Measurements from ENCODE around the gene AFG1L. TPM values are rescaled to one million over a fixed set of nuclear protein-coding genes. Genes with fewer than 3 reads are reported as not detected.
A peak's percentile ranks its signal among the peaks of the same experiment; 100 is the strongest.

The AFG1L gene
- total RNA-seq, 1 experiment from 2014 or later = 5.9 TPM

DNA sequence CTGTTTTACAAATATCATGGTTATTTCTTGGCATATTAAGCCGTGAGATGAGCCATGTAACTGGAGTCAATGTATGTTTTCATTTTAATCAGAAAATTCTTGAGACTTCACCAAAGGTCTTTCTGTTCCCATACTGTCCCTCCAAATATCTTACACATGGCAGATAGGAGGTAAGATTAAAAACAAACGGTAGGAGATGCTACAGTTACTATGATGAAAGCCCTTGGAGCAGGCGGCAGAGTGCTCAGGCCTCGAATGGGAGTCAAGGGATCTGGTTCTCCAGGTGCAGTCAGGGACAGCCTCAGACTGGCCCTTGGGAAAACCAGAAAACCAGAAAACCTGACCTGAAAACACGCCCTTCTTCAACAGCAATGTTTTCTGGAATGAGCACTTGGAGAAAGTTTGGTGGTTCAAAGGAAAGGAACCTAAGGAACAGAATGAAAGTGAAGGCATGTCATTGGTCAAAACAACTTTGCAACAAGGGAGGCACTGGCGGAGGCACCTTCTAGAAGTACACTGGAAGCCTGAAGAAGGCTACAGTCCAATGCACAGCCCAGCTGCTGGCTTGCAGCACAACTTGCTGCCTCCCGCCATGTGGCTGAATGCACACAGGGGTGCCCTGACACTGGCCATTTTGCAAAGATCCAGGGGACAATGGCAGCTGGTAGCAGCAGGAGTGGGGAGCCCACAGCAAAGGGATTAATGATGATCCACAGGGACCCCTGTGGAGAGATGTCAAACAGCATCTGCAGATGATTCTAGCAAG, 248.5 kb downstream of the AFG1L start:
- no peaks in the 10 kb centered on the region for H3K27me3 ChIP-seq (ENCODE audit: control insufficient read depth, insufficient read depth, low read length)
- H3K36me3 ChIP-seq (replicated peaks; ENCODE audit: control insufficient read depth, insufficient read depth, low read length) = no peaks in the 10 kb centered on the region; the same call in 1 of the 2 replicates
- DNase-seq = no peak
- H3K4me3 ChIP-seq (ENCODE audit: insufficient read depth, low read depth, low read length) = no peak overlapping the region

DNA sequence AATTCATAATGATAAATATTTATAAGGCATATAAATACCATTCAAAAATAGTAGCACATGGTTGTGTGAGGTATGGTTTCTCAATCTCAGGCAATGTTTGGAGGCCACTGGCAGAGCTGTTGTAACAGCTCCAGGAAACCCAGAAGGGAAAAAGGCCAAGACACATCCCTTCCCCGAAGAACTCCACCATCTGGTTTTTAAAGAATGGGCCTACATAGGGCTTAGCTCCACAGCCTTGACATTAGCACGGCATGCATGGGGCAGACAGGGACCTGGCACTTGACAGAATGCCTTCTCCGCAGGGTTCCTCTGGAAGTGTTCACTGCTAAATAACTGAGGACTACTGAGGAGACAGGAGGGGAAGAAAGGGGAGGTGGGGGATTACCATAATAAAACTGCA, 249.8 kb downstream of the AFG1L start:
- H3K4me3 ChIP-seq (ENCODE audit: insufficient read depth, low read depth, low read length) = no peak overlapping the region
- H3K27me3 ChIP-seq (ENCODE audit: control insufficient read depth, insufficient read depth, low read length) = no peaks in the 10 kb centered on the region
- no peaks in the 10 kb centered on the region; the same call in 1 of the 2 replicates for H3K36me3 ChIP-seq (replicated peaks; ENCODE audit: control insufficient read depth, insufficient read depth, low read length)
- DNase-seq = no peak

- Histone ChIP-seq H3K36me3 (replicated peaks; ENCODE audit: control insufficient read depth, insufficient read depth, low read length) (no peaks in the 10 kb centered on the region), H3K27me3 (ENCODE audit: control insufficient read depth, insufficient read depth, low read length) (no peaks in the 10 kb centered on the region), H3K4me3 (ENCODE audit: insufficient read depth, low read depth, low read length) (no peak overlapping the region)
- DNase-seq = no peak
Measured at GRCh38 chr6:108546079-108547049, 251.5 kb downstream of the AFG1L start.

GRCh38 chr6:108549241-108549640, 254.4 kb downstream of the AFG1L start:
- no peak for DNase-seq
- no peak overlapping the region for H3K4me3 ChIP-seq (ENCODE audit: insufficient read depth, low read depth, low read length)
- no peaks in the 10 kb centered on the region for H3K36me3 ChIP-seq (replicated peaks; ENCODE audit: control insufficient read depth, insufficient read depth, low read length)
- H3K27me3 ChIP-seq (ENCODE audit: control insufficient read depth, insufficient read depth, low read length) = no peaks in the 10 kb centered on the region

GRCh38 chr6:108549741-108550140, 254.9 kb downstream of the AFG1L start:
- no peaks in the 10 kb centered on the region for H3K27me3 ChIP-seq (ENCODE audit: control insufficient read depth, insufficient read depth, low read length)
- DNase-seq = no peak
- no peaks in the 10 kb centered on the region for H3K36me3 ChIP-seq (replicated peaks; ENCODE audit: control insufficient read depth, insufficient read depth, low read length)
- no peak overlapping the region for H3K4me3 ChIP-seq (ENCODE audit: insufficient read depth, low read depth, low read length)

DNA sequence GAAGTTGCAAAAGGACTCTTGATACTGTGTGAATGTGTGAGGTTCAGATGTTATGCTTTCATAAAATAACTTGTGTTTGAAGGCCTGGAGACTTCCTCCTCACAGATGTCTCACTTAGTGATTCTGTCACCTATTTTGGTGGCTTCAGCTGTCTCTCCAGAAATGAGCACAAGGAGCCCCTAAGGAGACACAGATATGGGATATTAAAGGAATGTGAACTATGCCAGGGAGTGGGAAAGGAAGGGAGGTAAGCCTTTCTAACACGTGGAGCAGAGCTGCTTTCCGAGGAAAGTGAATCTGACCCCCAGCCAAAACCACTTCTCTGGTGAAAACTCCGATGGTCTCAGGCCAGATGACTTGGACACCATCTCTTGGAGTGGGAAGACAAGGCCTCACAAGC, 255.4 kb downstream of the AFG1L start:
- H3K27me3 ChIP-seq (ENCODE audit: control insufficient read depth, insufficient read depth, low read length) = no peaks in the 10 kb centered on the region; the same call in 1 of the 2 replicates
- no peaks in the 10 kb centered on the region for H3K36me3 ChIP-seq (replicated peaks; ENCODE audit: control insufficient read depth, insufficient read depth, low read length)
- no peak overlapping the region for H3K4me3 ChIP-seq (ENCODE audit: insufficient read depth, low read depth, low read length)
- no peak for DNase-seq

DNA sequence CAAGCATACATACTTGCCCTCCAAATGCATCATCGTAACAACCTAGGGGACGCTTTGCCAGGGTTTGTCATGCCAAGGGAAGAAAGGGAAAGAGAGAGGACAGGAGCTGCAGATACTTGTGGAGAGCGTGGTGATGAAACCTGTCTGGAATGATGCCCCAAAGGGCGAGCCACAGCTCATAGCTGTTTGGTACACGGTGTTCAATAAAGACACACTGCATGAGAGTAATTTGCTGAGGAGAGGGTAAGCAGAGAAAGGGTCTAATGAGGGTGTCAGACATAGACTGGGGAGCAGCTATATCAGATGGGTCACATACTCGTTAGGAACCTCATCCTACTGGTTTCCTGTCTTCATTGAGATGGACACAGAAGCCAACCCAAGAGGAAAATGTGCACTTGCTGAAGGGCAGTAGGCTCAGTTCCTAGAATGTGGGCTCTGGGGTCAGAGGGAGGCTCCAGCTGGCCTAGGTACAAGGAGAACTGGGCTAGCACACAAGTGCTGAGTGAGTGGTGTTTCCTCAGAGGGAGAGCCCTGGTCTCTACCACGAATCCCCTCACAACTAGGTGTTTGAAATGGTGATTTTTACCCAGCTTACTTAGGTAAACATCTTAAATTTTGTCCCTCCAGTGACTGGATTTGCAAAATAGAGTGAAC, 260.7 kb downstream of the AFG1L start:
- peaks cover 6% of the 10 kb centered on the region for H3K27me3 ChIP-seq (ENCODE audit: control insufficient read depth, insufficient read depth, low read length)
- H3K36me3 ChIP-seq (replicated peaks; ENCODE audit: control insufficient read depth, insufficient read depth, low read length) = no peaks in the 10 kb centered on the region
- no peak for DNase-seq
- no peak overlapping the region for H3K4me3 ChIP-seq (ENCODE audit: insufficient read depth, low read depth, low read length)

GRCh38 chr6:108556250-108556649, 261.4 kb downstream of the AFG1L start:
- Histone ChIP-seq H3K27me3 (ENCODE audit: control insufficient read depth, insufficient read depth, low read length) (peaks cover 6% of the 10 kb centered on the region), H3K4me3 (ENCODE audit: insufficient read depth, low read depth, low read length) (no peak overlapping the region), H3K36me3 (replicated peaks; ENCODE audit: control insufficient read depth, insufficient read depth, low read length) (no peaks in the 10 kb centered on the region)
- DNase-seq = no peak

DNA sequence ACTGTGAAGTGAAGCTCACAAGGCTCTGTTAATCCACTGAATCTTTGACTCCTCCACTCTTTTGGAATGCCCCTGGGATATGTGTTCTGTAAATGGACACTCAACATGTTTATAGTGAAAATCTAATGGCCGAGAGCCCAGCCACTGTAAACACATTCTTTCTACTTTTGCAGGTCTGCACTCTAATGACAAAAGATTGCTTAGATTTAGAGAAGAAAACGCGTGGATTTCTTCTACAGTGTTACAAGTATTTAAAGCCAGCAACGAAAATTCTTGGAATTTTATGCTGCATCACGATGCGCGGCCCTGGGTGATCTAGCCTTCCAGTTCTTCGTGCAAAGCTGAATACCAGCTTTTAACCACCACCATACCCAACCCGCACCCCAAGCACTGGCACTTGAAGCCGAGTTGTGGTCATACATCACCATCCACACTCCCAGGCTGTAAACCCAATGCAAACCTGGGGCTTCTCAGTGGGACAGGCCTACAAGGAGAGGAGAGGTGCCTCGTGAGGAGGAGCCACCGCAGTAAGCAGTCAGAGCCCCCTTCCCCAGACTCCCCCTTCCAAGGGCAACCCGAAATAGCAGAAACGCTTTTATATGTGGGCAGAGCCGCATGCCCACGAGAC, 262.1 kb downstream of the AFG1L start:
- DNase-seq = peak; percentile 36
- peaks cover 12% of the 10 kb centered on the region for H3K27me3 ChIP-seq (ENCODE audit: control insufficient read depth, insufficient read depth, low read length)
- H3K4me3 ChIP-seq (ENCODE audit: insufficient read depth, low read depth, low read length) = peak overlapping the region; percentile 79
- no peaks in the 10 kb centered on the region for H3K36me3 ChIP-seq (replicated peaks; ENCODE audit: control insufficient read depth, insufficient read depth, low read length)

GRCh38 chr6:108557494-108558371, 262.9 kb downstream of the AFG1L start:
- Histone ChIP-seq H3K27me3 (ENCODE audit: control insufficient read depth, insufficient read depth, low read length) (peaks cover 15% of the 10 kb centered on the region), H3K4me3 (ENCODE audit: insufficient read depth, low read depth, low read length) (peak overlapping the region; percentile 79), H3K36me3 (replicated peaks; ENCODE audit: control insufficient read depth, insufficient read depth, low read length) (no peaks in the 10 kb centered on the region)
- peak; percentile 96 for DNase-seq

GRCh38 chr6:108558372-108559096, 263.7 kb downstream of the AFG1L start:
- DNase-seq = peak; percentile 93
- Histone ChIP-seq H3K36me3 (replicated peaks; ENCODE audit: control insufficient read depth, insufficient read depth, low read length) (no peaks in the 10 kb centered on the region), H3K4me3 (ENCODE audit: insufficient read depth, low read depth, low read length) (peak overlapping the region; percentile 79), H3K27me3 (ENCODE audit: control insufficient read depth, insufficient read depth, low read length) (peaks cover 15% of the 10 kb centered on the region)

GRCh38 chr6:108559097-108559883, 264.4 kb downstream of the AFG1L start:
- Histone ChIP-seq H3K4me3 (ENCODE audit: insufficient read depth, low read depth, low read length) (peak overlapping the region; percentile 79), H3K36me3 (replicated peaks; ENCODE audit: control insufficient read depth, insufficient read depth, low read length) (no peaks in the 10 kb centered on the region), H3K27me3 (ENCODE audit: control insufficient read depth, insufficient read depth, low read length) (peaks cover 15% of the 10 kb centered on the region)
- peak; percentile 84 for DNase-seq
